GM19455 (cell line): Measurements from ENCODE around the gene PEX1.
"Not testable (repeated sequence)": the region's sequence is repeated elsewhere in the genome, so short reads cannot be mapped to it uniquely, and the experiment has no call there.

ENCODE experiments used
- ATAC-seq: cut with Tn5 transposase; IDR thresholded peaks from one replicate; pipeline ENCODE4 v1.9.1; 2021; ENCODE audit not compliant: unreplicated experiment

The PEX1 gene

DNA sequence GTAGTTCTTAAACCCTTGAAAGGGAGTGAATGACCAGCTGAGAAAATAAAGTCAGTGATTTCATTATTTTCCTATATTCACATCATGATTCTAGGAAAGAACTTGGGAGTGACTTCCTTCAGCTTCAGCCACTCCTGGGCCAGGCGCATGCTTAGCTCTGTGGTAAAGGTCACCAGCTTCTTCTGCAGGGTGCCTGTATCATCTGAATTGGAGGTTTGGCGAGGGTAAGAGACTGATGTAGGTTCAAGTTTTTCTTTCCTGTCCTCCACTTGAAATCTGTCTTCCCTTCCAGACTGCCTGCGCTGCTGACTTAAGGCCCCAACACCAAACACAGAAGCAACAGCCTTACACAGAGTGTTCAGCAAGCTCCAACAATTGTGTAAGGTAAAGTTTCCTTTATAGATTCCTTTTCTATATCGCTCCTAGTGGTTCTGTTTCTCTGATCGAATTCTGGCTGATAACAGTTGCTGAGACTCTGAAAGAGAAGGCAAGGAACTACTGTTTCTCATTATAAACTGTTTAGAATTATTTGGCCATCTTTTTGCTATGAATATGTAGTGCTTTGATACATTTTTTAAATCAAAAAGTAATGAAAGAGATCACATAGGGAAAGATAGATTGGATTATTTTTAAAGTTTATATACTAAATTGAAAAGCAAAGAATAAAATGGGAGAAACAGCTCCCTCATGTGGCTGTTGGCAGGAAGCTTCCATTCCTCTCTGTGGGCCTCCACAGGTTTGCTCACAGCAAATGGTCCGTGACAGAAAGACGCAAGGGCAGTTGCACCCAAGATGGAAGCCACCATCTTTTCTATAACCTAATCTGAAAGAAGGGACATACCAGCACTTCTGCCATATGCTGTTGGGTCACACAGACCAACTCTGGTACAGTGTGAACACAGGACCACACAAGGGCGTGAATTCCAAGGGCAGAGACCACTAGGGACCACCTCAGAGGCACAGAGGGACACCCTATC lies 67.0 kb downstream of the PEX1 start:
- ATAC-seq: peak; percentile 80

DNA sequence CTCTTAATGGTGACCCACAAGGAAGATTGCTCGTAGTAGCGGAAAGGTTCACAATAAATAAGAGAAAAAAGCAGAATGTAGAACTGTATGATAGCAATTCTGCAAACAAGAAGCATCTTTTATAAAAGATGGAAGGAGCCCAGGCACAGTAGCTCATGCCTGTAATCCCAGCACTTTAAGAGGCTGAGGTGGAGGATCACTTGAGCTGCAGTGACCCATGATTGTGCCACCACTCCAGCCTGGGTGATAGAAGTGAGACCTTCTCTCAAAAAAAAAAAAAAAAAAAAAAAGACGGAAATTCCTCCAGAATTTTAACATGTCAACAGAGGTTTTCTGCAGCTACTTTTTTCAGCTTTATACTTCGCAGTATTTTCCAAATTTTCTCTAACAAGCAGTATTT lies 67.8 kb downstream of the PEX1 start:
- ATAC-seq: no peak

DNA sequence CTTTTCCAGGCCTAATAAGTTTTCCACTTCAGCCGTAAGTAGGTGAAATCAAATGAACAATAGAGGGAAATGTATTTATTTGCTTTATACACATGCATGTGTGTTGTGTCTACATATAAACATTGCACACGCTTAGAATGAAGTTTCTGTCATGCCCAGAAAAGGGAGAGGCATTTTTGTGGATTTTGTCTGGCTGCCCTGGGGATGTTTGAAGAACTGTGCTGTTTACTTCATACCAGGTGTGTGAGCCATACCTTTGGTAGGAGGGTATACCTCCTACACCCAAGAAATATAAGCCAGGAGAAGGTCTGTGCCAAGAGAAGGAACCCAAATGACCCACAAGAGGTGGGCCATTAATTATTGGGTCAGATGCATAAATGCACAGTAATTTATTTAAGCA lies 68.2 kb downstream of the PEX1 start:
- ATAC-seq: no peak

DNA sequence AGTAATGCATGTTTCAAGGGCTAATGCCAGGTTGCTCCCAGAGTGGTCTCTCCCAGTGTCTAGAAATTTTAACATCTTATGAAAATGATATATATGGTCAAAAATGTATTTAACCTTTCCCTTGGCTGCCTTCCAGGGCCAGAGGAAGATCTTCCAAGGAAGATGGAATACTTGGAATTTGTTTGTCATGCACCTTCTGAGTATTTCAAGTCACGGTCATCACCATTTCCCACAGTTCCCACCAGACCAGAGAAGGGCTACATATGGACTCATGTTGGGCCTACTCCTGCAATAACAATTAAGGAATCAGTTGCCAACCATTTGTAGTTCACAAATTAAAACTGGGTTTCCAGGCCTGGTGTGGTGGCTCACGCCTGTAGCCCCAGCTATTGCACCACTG lies 72.1 kb downstream of the PEX1 start:
- ATAC-seq: no peak

DNA sequence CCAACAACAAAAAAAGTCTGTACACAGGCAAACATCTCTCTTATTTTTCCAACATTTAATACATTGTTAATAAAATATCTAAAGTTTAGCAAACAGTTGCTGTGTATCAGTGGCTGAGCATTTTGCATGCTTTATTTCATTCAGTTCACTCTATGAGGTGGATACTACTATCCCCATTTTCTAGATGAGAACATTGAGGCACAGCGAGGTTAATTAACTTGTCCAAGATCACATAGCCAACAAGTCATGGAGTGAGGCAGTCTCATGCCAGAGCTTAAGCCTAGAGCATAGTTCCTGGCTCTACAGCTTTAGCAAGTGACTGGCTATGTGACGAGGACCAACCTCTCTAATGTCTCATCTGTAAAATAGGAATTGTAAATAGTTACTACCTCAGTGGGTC lies 76.7 kb downstream of the PEX1 start:
- ATAC-seq: no peak

DNA sequence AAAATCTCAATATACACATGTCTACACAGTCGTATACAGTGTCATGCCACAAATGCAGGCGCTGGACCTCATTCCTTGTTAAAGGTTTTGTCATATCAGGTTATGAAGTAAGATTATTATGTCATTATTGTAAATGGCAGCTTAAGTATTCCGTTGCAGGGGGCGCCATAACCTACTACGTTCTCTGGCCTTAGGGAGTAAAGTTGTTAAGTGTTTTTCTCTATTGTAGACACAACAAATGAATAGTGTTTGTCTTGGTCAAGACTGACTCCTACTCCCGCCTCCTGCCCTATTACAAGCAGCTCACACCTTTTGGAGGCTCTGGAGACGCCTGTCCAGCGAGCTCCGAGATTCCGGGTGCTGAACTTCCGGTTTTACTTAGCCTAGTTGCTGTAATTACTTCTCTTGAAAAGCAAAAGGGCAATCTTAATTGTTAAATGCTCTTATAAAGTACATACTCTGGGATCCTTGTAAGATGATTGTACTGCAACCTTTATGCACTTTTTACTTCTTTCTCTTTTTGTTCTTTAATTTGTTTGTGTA lies 80.0 kb downstream of the PEX1 start:
- peak; percentile 47 for ATAC-seq

DNA sequence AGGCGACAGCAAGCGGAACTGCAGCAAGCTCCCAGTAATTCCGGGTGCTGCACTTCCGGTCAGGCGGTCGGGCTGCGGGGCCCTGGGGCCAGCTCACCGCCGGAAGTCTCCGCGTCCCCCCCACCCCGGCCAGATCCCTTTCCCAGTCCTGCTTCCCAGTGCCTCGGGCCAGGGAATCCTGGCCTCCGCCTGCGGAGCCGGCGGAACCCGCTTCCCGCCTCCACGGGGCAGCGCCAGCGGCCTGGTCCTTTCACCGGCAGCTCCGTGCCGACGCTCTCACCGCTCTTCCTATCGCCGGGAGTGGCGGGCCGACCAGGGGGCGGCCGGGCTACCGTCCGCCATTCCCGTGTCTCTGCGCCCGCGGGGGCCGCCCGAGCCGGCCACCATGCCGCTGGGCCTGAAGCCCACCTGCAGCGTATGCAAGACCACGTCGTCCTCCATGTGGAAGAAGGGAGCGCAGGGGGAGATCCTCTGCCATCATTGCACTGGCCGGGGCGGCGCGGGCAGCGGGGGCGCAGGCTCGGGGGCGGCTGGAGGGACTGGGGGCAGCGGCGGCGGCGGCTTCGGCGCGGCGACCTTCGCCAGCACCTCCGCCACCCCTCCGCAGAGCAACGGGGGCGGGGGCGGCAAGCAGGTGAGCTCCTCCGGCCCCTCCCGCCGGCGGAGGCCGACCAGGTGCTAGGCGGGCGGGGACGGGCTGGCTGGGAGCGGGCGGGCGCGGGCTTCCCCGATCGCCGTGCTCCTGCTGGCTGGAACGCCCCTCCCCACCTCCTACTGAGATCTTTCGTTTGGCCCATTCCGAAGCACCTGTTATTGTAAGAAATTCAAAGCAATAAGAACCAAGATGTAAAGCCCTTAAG lies 80.7 kb downstream of the PEX1 start, which contains the start of gene GATAD1:
GATAD1 (plus strand) TSS at position 138 of the 860 bp plus-strand sequence; CDS start at position 386, 248 bp downstream.
- peak; percentile 90 for ATAC-seq

DNA sequence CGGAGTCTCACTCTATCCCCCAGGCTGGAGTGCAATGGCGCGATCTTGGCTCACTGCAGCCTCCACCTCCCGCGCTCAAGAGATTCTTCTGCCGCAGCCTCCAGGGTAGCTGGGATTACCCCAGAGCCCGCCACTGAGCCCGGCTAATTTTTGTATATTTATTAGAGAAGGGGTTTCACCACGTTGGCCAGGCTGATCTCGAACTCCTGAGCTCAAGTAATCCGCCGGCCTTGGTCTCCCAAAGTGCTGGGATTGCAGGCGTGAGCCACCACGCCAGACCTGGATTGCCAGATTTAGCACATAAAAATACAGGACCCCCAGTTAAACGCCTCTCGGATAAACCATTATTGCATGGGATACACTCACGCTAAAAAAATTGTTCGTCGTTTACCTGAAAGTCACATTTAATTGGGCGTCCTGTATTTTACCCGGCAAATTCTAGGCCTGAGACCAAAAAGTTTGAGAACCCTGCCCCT lies 81.4 kb downstream of the PEX1 start:
- ATAC-seq: no peak

DNA sequence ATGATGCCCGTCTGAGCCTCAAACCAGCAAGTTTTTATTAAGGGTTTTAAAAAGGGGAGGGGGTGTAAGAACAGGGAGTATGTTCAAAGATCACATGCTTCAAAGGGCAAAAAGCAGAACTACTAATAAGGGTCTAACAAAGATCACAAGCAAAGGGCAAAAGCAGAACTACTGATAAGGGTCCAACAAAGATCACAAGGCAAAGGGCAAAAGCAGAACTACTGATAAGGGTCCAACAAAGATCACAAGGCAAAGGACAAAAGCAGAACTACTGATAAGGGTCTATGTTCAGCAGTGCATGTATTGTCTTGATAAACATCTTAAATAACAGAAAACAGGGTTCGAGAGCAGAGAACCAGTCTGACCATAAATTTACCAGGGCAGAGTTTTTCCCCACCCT lies 85.6 kb downstream of the PEX1 start:
- ATAC-seq: not testable (repeated sequence)

DNA sequence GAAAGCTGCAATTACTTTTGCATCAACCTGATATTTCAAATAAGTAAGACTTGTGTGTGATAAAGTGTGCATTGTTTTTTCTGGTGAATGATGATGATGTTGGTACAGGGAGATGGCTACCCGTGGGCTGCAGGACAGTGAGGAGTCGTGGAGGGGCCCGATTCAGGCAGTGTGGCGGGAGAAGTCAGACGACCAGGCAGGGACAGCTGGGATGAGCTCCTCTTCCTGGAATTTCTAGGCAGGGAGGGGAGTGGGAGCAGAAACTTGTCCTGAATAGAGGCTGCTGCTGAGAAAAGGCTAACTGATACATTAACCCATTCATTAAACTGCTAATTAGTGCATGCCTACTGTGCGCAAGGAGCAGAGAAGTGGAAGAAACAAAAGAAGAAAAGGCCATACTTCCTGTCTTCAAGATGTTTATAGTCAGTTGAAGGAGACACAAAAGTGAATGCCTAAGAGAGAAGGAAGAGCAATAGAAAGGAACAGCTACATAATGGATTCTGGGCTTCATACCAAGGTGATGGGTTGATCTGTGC lies 90.3 kb downstream of the PEX1 start:
- no peak for ATAC-seq
